SK-N-DZ (cell line): Measurements from ENCODE around the gene KCNQ1.

Experiments
- DNase-seq: peaks from one replicate; pipeline ENCODE4 v3.0.0-alpha.2; 2015; ENCODE audit warnings: low spot score

The KCNQ1 gene

GRCh38 chr11:2508793-2509192 lies 64.0 kb downstream of the KCNQ1 start:
- DNase-seq = no peak

- no peak for DNase-seq
These were observed 64.7 kb downstream of the KCNQ1 start for GRCh38 chr11:2509481-2510001.

GRCh38 chr11:2510626-2511402 lies 66.0 kb downstream of the KCNQ1 start:
- DNase-seq = no peak

GRCh38 chr11:2511421-2512369 lies 66.9 kb downstream of the KCNQ1 start:
- no peak for DNase-seq

DNA sequence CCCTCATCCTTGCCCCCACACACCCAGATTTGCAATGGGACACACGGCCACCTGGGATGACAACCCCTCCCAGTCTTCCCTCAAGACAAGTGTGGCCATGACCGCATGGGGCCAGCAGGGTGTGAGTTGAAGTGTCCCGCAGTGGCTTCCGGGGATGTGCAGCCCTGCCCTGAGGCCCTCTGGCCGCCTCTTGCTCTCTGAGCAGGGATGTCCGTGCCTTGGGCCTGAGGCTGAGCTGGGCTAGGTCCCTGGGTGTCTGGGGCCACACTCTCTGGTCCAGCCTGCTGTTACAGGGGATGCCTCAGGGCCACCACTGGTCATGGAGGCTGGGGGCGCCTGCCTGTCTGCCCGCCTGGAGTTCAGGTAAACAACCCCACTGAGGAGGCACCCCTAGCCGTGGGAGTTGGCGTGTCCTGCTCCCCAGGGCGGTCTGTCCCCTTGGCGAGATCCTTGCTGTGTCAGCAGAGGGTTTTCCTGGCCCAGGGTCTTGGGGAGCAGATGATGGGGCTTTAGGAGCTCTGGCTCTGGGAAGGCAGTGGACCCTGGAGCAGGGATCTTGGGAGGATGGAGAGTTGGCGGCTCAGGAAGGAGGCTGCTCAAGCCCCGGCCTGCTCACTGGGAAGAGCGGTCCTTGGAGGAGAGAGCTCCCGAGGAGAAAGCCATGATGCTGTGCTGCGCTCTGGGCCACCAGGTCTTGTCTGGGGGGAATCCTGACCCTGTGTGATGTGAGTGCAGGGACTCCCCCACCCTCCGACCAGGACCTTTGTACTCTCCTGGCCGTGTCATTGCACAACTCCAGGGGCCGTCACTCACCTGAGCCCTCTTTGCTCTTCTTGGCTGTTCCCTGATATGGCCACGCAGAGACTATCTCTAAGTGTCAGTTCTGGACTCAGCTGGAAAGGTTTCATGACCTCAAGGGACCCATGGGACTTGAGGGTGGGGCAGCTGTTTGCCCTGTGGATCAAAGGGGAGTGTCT lies 67.9 kb downstream of the KCNQ1 start:
- DNase-seq = no peak

DNA sequence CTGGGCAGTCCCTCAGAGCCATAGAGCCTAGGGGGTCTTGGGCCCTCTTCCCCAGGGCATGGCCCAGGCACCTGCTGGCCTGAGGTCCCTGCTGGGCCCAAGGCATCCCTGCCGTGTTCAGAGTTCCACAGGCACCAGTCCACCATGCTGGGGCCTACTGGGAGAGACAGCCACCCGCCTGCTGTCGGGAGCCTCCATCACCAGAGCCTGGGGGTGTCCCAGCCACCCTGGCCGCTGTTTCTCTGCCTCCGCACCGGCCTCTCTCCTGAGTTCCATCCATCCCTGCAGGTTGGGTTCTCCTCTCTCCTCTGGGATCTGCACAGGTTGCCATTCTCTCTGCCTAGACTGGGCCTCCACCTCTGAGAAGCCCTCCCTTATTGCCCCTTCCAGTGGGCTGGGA lies 68.6 kb downstream of the KCNQ1 start:
- DNase-seq = no peak

GRCh38 chr11:2515401-2516275 lies 70.8 kb downstream of the KCNQ1 start:
- DNase-seq = no peak

GRCh38 chr11:2516276-2517015 lies 71.6 kb downstream of the KCNQ1 start:
- DNase-seq = no peak

DNA sequence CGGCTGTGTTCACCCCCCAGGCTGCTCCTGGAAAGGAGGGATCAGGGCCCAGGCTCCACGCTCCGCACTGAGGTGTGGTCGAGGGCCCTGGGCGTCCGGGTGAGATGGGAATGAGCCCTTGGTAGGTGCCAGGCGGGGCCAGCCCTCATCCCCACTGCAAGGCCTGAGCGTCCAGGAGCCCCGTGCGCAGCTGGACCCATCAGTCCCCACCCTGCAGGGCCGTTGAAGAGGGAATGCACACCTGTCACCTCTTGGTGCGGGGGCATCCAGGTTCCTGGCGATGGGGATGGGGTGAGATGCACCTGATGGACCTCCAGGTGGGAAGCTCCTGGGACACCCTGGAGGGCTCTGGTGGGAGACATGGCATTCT lies 72.2 kb downstream of the KCNQ1 start:
- DNase-seq = no peak

GRCh38 chr11:2517386-2518064 lies 72.7 kb downstream of the KCNQ1 start:
- DNase-seq = no peak

- no peak for DNase-seq
These were observed 73.5 kb downstream of the KCNQ1 start for GRCh38 chr11:2518111-2518982.

DNA sequence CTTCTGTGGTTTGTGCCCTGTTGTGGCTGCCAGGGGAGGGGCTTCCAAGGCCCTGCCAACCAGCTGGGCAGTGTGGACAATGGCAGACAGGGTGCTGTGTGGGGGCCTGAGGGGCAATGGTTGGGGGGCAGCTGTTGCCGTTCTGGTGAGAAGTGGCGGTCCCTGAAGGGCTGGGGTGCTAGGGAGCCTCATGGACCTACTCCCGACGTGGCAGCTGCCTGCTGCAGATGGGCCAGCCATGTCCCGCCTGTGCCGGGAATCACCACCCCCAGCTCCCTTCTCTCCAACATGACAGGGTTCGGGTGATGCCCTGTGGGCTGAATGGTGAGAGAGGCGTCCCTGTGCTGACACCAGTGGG lies 74.2 kb downstream of the KCNQ1 start:
- DNase-seq = no peak

DNA sequence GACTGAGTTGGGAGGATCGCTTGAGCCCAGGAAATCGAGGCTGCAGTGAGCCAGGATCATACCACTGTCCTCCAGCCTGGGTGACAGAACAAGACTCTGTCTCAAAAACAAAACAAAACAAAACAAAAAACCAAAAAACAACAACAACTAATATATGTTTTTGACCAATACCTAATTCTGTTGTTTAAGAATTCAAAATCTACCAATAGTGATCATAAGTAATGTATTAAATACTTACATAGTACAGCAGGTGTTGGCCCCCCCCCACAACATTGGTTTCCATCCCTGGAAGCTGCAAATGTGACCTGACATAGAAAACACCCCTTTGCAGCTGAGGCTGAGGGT lies 74.7 kb downstream of the KCNQ1 start:
- DNase-seq = no peak

GRCh38 chr11:2519862-2520735 lies 75.3 kb downstream of the KCNQ1 start:
- no peak for DNase-seq

DNA sequence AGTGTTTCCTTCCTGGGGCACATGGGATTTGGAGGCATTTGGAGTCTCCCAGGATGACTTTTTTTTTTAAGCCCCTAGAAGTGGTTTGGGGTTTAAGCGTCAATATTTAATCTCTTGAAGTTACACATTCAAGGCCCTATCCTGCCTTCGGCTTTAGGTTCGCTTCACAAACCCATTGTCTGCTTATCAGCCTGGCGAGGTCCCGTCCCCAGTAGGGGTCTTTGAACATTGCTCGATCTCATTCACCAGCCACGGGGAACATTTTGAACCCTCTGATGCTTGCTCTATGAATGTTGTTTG lies 75.9 kb downstream of the KCNQ1 start:
- no peak for DNase-seq

GRCh38 chr11:2521081-2521732 lies 76.4 kb downstream of the KCNQ1 start:
- no peak for DNase-seq
